CD4-positive, alpha-beta T cell treated with Interleukin-17A for 1 hour (primary cell): ENCODE measurements around the gene NXN.
"Not testable (repeated sequence)": the region's sequence is repeated elsewhere in the genome, so short reads cannot be mapped to it uniquely, and the experiment has no call there.

ENCODE experiments used
- DNase-seq: peaks from one replicate; pipeline ENCODE4 v3.0.0-alpha.2; 2020

The NXN gene

GRCh38 chr17:881778-882177 is 97.8 kb downstream of the NXN start:
- no peak for DNase-seq

DNA sequence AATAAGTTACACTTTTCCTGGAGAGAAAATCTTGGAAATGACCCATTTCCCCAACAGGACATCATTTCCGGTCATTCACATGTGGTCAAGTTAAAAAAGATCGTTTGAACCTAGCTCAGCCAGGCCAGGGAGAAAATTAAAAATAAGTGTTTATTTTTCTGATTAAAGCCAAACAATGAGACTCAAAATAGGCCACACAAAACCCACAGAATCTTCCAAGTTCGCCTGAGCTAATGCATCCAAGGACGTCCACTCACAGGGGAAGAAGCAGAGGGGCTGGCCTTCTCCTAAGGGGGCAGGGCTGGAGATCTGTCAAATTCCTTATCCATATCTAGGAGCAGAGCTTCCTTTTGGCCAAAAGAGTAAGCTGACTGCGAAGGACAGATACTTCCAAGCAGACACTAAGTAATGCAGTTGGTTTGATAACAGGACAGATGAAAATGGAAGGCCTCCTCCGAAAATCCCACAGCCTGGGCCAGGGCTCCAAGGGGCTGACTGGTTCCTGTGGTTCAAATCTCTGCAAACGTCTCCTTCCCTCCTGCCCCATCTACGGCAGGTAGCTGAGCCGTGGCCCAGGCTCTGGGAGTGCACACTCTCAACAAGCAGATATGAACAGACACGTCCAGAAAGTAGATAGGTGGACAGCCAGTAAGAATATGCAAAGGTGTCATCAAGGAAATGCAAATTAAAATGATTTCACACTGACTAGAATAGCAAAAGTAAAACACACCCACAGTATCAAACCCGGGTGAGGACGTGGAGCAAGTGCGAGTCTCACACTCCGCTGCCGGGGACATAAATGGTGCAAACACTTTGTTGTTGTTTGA is 98.9 kb downstream of the NXN start:
- no peak for DNase-seq

DNA sequence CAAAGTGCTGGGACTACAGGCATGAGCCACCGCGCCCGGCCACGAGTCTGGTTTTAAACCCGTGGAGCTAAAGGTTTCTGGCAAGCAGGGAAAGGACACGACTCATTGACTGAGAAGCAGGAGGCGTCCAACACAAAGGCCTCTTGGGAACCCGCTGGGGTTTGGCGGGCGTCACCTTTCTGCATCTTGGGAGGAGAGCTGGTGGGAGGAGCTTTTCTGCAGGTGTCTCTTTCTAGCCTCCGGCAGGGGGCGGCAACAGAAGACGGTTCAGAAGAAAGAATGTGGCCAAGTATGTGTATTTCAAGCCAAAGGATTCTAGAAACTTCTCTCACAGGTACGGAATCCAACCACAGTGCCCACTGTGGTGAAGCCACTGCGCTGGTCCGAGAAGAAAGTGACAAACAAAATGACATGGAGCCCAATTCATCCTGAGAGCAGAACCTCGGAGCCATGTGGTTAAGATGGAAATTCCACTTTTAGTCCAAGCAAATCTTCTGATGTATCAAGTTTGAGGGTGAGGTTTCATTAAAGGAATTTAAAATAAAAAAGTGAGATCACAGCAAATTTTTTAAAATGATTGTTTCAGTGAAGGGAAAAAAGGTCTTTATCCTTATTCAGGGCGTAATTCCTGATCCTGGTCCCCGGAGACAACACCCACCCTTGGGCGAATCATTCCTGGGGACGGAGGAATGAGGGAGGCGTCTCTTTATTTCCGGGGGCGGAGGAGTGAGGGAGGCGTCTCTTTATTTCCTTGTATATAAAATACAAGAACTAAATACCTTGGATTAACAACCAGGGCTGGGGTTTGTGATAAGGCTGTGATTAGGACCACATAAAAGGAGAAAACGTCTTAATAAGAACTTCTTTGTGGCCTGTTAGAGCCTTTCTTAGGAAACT is 99.8 kb downstream of the NXN start:
- DNase-seq = peak; percentile 74

- DNase-seq = no peak
Observed at GRCh38 chr17:877630-878029, 101.9 kb downstream of the NXN start.

DNA sequence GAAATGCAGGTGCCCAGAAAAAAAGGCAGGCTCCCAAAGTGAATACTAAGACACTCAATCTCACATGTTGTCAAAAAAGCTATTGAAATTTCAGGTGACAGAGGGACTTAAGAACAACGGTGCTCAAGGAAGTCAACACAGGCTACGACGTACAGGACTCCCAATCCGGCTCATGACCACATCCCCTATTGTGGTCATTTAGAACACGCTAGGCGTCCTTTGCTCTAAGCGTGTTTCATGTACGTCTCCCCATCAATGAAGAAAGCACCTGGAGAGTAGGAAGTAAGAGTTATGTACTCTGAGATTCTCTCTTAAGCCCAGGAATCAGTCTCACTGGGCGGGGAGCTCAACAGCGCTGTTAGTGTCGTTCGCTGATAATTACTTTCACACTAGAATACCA is 103.3 kb downstream of the NXN start:
- peak; percentile 37 for DNase-seq

GRCh38 chr17:874590-874989 is 105.0 kb downstream of the NXN start:
- DNase-seq = not testable (repeated sequence)

DNA sequence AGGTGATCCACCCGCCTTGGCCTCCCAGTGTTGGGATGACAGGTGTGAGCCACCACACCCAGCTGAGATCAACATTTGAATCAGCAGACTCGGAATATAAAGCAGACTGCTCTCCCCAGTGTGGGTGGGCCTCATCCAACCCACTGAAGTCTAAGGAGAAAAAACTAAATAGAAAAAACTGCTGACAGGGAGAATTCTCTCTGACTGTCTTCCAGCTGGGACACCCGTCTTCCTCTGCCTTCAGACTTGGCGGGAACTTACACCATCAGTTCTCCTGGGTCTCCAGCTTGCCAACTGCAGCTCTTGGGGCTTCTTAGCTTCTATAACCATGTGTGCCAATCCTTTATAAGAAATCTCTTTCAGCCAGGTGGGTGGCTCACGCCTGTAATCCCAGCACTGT is 106.7 kb downstream of the NXN start:
- DNase-seq = no peak

GRCh38 chr17:871751-872519 is 107.6 kb downstream of the NXN start:
- peak; percentile 7 for DNase-seq

DNA sequence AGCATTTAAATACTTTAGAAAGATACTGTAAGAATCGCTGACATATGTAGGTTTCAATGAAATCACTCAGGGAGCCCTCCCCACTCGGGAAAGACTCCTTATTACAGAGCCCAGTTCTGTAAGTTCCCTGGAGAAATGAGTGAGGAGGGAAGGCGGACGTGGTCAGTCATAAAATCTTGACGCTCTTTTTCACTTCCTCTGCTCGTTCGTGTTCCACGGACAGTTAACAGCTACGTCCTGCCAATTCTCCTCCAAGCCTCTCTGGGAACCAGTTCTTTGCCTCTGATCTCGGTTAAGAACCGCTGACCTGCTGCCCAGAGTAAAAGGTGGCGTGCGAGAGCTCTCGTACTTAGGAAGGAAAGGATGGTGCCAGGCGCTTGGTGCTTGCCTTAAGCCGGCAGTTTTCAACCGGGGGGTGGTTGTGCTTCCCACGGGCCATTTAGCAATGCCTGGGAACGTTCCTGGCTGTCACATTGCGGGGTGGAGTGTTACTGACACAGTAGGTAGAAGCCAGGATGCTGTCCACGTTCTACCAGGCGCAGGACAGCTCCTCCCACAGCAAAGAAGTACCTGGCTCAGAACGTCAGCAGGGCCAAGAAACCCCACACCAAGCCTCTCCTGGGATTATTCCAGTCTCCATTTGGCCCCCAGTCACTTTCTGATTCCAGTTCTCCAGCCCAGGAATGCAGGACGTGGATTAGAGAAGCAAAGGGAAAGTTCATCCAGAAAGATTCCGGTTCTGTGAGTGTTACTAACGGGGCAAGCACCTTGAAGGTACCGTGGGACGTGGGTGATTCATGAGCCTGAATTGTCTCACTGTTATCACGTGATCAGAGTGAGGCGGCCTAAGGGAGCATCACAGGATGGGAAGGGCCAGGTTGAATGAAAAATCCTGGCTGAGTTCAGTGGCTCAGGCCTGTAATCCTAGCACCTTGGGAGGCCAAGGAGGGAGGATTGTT is 109.7 kb downstream of the NXN start:
- DNase-seq = no peak

- DNase-seq = no peak
Observed at GRCh38 chr17:869086-869485, 110.5 kb downstream of the NXN start.

DNA sequence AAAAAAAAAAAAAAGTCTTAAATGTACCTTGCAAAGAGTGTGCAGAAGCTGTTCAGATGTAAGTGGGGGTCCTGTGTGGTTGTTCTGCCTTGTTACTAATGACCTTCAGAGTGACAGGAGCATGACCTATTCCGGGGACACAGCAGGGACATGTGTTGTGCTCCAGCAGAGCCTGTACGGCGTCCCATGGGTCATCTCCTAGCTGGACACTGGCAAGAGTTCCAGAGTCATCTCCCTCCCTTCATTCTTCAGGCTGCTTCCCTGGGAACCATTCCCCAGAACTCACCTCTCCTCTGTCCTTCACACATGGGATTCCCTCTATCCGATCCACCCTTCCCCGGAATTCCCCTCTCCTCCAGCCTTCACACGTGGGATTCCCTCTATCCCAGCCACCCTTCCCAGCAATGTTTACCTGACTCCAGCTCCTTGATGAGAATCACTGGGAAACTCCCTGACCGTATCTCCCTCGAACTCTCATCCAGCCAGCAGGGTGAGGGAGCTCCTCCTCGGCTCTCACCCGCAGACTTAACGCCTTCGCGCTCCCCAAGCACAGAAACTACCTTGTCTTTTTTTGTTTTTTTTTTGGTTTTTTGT is 111.6 kb downstream of the NXN start:
- no peak for DNase-seq

GRCh38 chr17:867238-867637 is 112.3 kb downstream of the NXN start:
- not testable (repeated sequence) for DNase-seq

- DNase-seq = no peak
Observed at GRCh38 chr17:866568-867103, 112.9 kb downstream of the NXN start.

GRCh38 chr17:864315-864714 is 115.3 kb downstream of the NXN start:
- DNase-seq = no peak

GRCh38 chr17:863880-864279 is 115.7 kb downstream of the NXN start:
- DNase-seq = no peak

GRCh38 chr17:862582-862981 is 117.0 kb downstream of the NXN start:
- DNase-seq = no peak

DNA sequence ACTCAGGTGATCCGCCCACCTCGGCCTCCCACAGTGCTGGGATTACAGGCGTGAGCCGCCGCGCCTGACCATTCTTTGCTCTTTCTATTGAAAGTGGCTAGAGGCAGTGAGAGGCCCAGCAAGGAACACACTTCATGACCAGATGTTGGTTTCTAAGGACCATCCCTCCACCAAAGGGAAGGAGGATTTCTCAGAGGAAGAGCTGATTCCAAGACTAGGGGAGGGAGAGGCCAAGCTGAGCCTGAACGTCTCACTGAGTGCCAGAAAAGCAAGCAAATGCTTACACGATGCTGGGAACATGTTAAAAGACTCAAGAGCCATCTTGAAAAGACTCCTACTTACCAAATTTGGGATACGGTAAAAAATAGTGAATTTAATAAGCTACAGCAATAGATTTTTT is 118.2 kb downstream of the NXN start:
- no peak for DNase-seq

GRCh38 chr17:860805-861204 is 118.8 kb downstream of the NXN start:
- DNase-seq = no peak

GRCh38 chr17:859824-860195 is 119.8 kb downstream of the NXN start:
- DNase-seq = no peak

DNA sequence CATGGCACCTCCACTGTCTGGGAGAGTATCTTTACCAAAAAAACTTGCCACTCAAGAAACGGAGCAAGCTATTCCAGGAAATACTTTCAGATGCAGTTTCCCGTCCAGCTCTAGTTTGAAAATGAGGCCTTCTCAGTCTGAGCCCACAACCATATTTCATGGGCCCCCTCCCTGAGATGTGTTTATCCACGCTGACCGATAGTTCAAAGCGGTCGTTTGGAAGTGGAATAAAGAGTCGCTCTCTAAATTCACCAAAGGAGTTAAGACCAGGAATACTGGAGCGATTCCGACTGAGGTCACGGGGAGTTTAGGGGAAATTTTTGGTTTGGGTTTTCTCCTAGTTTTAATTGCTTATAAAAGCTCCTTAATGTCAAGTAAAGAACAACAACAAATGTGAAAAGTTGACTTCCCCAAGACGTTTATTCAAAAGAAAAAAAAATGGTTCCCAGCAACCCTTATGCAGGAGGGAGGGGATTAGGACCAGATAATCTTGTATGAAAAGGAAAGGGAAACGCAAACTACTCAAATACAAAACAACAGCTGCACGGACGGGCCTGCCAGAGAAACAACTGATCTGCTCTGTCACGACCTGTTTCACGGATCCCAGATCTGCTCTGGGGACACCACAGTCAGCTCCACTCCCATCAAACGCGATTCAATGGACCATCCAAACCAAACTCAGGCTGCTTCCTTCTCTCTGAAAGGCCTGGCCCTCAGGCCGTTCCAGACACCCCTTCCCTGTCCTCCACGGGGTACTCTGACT is 120.3 kb downstream of the NXN start:
- DNase-seq = no peak

- DNase-seq = no peak
Observed at GRCh38 chr17:856149-856548, 123.4 kb downstream of the NXN start.
